OCI-M2 (cell line): ENCODE data around the gene ADORA3.

ENCODE experiments used
- DNase-seq: peaks from one replicate; lab custom pipeline; 2025; ENCODE audit not compliant: unreplicated experiment; lab: John Stamatoyannopoulos, UW

The ADORA3 gene

DNA sequence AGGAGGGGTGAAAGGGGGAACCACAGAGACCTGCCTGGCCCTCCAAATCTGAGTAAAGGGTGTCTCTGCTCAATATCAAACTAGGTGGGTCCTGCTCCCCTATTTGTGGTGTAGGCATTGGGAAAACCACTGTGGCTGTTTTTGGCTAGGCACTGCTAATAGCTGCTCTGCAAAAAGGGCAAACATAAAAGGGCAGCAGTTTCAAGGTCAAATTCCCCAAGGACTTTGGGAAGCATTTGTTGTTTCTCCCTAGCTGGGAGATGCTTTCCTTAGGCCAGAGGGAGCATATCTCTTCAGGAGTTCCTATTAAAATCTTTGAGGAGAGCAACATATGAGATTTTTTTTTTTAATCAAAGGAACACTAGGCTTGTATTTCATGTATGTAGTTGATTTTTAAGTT lies 27.2 kb downstream of the ADORA3 start:
- DNase-seq = no peak

DNA sequence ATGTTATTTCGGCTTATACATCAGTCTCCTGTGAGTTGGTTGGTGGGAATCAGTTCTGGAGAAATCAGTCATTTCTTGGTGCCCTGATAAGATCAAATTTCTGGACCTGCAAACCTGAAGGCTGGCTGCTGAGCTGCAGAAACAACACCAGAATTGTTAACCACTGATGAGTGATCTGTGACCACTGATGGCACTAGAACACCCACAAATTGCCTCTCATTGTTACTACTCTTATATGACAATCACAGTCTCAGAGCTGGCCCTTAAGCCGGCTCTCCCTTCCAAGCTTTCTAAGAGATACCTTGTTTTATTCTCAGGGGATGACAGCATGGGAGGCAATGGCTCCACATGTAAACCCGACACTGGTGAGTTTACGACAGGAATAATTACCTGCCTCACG lies 27.7 kb downstream of the ADORA3 start:
- DNase-seq = no peak

DNA sequence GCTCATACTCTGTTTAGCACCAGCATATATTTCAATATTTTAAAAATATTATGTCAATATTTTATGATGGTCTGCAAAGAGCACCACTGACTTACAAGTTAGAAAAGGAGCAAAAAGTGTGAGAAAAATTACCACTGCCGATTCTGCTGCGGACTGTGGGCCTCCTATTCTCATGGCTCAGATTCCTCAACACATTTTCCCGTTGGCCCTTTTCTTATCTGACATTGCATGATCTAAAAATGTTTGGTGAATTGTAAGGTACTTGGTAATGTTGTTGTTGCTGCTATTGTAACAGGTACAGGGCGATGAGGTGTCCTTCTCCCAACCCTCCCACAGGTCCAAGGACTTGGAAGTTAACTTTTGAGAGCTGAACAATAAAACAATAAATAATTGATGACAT lies 28.9 kb downstream of the ADORA3 start:
- DNase-seq = no peak

DNA sequence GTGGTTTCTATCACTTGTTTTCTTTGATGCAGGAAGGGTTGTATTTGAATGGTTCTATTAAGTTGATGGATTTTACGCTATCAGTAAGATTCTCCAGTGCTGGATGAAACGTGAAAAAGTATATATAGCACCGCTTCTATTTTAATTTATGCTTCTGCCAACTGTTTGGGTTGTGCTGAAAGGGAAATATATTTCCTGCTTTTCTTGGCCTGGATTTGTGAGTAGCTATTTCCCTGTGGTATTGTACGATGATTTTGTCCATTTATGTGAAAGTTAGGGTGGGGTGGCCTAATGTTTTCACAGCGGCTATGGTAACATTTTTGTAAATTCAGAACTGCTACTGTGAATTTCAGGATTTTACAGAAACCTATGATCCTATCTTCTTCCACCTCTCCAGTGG lies 29.3 kb downstream of the ADORA3 start:
- no peak for DNase-seq

DNA sequence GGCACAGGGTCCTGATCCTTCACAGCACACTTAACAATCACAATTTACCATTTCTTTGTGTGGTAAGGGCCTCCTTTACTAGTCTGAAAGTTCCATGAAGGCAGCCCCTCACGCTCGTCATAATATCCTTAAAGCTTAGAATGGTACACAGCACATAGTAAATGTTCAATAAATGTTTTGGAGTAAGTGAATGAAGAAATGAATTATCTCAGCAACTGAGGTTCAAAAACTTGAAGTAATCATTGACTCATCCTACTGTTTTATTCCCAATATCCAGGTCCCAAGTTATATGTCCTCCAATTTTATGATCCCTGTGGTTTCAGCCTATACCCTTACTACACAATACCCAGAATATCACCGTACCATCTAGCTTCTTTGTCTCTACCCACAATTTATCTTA lies 31.9 kb downstream of the ADORA3 start:
- DNase-seq = no peak

DNA sequence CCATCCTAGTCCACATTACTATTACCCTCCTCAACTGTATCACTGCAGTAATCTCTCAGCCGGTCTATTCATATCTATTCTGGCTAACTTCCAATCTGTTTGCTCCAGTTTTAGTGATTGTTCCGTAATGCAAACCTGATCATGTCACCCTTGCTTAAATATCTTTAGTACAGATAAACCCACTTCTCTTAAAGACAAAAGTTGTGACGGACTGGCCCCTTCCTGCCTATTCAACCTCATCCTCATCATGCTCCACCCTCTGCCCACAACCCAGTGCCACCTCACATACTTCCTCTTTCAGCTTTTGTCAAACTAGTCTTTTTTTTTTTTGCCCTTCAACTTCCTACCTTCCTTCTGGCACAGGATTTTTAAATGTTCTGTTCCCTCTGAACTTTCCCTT lies 32.4 kb downstream of the ADORA3 start:
- no peak for DNase-seq

DNA sequence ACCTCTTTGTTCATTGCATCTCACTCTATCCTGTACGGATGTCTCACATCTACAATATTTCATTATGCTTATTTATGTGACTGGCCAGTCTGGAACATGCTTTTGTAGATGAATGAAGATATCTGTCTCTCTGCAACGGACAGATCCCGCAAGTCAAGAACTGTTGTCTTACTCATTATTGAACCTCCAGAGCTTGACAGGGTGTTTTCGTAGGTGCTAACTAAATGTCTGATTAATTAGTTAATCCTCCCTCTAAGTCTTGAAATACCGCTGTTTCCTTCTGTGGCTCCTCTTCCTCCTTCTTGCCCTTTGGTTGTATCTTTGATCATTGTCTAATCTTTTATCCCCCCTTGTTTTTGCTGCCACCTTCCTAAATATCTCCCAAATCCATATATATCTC lies 32.8 kb downstream of the ADORA3 start:
- no peak for DNase-seq

DNA sequence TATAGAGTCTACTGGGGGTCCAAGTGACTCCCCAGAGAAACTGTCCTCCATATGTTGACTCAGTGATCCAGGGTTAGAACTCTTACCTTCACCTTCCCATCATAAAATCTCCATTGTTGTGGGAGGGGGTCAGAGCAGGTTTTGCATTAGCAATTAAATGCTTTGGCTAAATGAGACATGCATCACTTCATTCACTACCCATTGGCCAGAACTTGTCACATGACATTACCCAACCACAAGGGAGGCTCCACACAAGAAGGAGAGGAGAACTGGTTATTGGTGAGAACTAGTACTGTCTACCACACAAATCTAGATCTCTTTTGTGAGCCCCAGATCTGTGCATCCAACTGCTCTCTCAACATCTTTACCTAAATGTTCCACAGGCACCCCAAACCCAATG lies 33.9 kb downstream of the ADORA3 start:
- DNase-seq = no peak

DNA sequence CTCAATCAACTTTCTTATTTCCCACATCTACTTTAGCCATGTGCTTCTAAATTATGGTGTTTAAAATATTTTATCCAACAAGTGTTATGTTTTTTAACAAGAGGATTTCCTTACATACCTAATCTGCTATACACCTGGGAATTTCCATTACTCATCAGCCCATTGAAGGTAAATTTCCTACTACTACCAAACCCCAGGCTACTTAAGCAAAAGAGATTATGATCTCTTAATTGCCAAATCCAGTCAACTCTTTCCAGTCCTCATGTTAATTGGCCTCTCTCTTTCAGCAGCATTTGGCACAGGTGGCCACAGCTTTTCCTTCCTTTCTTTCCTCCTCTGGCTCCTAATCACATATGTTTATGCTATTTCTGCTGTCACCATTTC lies 34.7 kb downstream of the ADORA3 start:
- no peak for DNase-seq

DNA sequence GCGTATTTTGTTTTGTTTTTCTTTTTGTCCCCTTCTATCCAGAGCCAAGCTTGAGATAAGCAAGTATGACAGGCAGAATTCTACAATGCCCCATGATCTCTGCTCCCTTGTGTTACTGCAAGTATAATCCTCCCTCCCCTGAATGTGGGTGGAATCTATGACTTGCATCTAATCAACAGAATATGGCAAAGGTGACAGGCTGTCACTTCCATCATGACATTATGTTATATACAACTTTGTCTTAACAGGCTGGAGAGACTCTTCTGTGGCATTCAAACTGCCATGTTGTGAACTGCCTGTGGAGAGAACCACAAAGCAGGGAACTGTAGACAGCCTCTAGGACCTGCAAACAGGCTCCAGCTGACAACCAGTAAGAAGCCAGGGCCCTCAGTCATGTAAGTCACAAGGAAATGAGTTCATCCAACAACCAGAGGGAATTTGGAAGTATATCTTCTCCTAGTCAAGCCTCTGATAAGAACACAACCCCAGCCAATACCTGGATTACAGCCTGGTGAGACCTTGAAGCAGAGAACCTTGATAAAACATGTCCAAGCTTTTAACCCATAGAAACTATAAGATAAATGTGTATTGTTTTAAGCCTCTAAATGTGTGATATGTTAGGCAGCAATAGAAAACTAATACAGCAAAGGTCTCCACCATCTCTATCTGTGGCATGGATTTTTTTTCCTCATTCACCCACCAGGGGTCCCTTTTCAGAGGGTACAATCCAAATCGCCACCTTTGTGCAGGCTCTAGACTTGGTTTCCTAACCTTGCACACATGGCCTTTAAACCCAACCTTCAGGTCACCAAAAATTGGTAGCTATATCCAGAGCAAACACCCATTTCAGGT lies 35.3 kb downstream of the ADORA3 start:
- DNase-seq = no peak

DNA sequence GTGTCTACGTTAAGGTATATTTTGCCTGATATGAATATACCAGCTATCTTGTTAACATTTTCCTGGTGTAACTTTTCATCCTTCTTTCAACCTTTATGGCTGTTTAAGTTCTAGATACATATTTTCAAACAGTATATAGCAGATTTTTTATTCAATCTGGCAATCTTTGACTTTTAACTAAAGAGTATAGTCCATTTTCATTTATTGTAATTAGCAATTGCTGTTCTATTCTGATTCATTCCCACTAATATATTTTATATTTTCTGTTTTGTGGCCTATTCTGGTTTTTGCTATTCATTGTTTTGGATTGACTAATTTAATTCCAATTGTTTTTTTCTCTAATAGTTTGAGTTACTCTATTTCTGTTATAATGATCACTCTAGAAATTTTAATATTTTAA lies 37.0 kb downstream of the ADORA3 start:
- no peak for DNase-seq

DNA sequence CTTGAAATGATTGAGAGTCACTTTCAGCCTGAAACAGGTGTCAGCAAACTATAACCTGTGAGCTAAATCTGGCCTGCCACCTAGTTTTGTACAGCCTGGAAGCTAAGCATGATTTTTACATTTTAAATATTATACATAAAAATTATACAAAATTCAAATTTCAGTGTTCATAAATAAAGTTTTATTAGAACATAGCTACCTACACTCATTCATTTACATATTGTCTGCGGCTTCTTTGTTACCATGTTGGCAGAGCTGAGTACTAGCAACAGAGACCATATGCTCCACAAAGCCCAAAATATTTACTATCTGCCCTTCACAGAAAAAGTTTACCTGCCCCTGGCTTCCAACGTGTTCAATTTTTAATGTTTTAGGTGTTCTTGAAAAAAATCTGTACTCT lies 37.7 kb downstream of the ADORA3 start:
- no peak for DNase-seq

DNA sequence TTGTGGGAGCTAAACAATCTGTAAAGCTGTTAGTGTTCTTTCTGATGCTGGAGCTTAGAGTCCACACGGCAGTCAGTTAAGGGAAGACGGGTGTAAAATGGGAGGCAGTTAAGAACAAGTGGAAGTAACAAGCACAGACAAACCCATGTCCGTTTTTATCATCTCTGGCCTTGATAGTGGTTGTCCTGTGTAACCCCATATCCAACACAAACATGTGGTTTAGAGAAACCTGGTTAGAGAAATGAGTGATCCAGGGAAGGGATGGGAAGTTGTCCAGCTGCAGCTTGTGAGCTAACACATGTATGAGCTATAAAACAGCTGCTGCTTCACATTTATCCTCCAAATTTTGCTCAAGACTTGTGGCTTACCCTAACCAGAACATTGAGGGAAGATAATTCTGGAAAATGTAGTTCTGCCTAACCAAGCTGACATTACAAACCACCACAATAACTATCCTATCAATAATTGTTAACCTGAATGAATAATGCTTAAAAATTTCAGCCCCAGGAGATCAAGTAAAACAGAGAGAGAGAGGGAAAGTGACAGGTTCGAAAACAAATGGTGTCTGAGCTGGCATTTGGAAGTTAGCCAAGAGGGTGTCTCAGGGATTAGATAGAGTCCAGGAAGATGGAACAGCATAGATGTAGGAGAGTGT lies 40.3 kb downstream of the ADORA3 start:
- DNase-seq = no peak

DNA sequence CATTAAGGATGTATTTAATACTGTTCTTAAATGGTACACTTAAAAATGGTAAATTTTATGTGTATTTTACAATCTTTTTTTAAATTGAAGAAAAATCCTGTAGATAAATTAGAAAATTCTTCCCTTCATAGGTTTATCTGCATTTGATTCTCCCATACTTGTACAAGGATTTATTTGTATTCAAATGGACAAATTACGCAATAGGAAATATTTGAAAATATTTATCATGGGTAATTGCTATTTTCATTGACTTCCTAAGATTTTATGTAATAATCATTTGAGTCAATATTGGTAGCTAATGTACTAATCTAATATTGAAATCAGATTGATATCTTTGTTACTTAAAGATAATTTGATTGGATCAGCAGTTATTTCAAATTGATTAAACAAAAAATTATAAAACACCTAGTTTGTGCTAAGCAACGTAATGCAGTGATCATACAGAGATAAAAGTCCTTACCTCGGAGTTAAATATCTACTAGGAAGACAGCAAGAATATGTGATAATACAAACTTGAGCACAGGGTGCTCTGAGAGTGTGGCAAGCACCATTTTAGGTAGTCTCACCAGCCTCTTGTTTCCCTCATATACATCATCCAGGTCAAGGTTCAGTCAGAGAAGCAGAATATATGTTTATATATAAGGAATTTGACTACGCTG lies 40.9 kb downstream of the ADORA3 start:
- no peak for DNase-seq

DNA sequence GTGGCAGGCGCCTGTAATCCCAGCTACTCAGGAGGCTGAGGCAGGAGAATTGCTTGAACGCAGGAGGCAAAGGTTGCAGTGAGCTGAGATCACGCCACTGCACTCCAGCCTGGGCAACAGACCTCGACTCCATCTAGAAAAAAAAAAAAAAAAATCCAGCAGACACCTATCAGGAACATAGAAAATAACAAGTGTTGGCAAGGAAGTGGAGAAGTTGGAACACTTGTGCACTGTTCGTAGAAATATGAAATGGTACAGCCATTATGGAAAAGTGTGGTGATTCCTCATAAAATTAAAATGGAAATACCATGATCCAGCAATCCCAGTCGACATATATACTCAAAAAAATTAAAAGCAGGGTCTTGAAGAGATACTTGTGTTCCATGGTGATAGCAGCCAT lies 41.7 kb downstream of the ADORA3 start:
- no peak for DNase-seq

DNA sequence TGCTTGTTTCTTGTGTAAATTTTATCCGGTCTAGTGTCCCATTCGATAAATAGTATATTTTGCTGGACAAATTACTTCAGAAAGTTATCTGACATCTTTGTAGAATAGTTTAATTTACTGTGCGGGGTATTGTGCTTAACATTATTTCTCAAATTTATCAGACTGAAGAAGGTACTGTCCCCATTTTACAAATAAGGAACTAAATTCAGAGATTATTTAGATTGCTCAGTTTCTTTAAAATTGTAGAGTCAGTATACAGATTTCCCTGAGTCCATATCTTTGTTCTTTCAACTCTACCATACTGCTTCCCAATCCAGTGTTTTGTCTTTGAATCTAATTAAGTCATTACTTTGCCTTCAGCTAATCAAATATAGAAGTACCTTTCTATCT lies 47.8 kb downstream of the ADORA3 start:
- no peak for DNase-seq

DNA sequence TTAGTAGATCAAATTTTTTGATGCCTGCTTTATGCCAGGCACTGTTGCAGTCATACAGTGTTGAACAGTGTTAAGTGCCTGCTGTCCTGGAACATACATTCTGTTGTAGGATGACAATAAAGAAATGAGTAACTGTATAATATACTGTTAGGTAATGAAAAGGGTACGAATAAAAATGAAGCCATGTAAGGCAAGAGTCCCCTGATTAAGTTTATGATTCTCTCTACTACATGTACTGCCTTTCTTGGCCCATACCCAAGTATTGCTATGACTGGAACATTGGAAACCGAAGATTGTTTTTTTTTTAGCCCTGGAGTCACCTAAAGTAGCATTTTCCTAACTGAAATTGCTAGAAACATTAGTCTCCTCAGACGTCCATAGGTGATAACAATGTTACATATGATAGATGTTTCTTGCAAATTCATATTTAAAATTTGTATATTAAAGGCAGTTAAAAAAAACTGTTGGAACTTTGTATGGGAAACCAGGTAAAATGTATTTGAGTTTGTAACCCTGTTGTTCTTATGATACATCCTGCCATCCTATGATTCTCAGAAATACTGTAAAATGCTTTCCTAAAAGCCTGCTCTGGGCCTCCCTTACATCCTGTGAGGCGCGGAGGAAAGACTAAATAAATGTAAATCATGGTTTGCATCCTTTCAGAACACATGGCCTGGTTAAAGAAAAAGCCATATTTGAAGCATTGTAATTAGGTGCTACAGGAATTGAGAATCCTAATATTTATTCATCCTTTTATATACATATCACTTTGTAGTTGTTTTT lies 48.4 kb downstream of the ADORA3 start:
- DNase-seq = no peak

DNA sequence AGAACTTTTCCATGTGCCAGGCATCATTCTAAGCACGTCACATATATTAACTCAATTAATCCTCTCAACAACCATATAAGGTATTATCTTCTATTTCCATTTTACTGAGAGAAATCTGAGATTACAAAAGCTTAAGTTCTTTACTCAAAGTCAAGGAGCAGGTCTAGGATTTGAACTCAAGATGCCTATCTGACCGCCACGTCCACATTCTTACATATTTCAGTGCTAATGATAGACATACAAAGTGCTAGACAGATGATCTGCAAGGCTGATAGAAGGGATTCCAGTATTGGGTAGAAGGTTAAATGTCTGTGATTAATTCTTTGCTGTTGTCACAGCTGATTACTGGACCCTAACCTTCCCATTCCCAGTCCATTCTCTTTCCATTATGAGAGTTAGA lies 49.7 kb downstream of the ADORA3 start:
- DNase-seq = no peak

DNA sequence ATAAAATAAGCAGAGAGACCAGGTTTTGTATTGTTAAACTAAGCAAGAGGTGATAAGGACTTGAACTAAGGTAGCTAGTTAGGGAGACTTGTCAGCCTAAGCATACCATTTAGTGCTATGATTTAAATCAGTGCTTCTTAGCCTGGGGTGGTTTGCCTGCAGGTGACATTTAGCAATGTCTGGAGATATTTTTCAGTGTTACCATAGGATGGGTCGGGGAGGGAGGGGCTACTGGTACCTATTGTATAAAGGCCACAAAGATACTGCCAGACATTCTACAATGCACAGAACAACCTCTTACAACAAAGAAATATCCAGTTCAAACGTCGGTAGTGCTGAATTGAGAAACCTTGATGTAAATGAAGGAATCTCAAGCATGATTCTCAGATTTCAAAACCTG lies 50.9 kb downstream of the ADORA3 start:
- no peak for DNase-seq

DNA sequence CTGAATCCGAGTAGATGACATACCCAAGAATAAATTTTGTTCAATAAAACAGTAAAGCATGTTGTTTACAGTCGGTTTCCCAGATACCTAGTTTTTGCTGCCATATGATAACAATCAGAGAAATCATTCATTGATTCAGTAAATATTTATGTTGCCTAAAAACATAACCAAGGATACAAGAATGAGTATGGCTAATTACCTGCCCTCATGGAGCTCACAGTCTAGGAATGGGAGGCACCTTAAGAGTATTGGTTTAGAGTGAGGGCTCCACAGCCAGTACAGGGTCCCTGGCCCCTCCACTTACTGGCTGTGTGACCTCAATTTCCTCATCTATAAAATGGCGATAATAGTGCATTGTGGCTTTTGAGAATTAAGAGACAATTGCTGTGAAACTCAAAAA lies 53.2 kb downstream of the ADORA3 start:
- no peak for DNase-seq

DNA sequence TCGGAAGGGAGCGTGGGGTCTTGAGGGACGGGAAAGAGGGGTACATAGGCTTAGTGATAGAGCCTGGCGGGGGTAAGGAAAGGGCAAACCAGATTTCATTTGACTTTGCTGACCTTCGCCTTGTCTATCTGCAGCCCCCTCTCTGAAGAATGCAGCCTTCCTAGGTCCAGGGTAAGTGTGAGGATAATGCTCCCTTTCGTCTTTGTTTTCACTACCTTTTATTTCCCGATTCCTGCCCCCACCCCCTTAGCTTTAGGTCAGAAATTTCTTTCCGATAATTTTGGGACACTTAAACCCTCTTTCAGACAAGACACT lies 53.8 kb downstream of the ADORA3 start:
- DNase-seq = no peak
